GM19463 (cell line): Measurements from ENCODE around the gene FGF3.

ENCODE experiments used
- ATAC-seq: cut with Tn5 transposase; IDR thresholded peaks from one replicate; pipeline ENCODE4 v1.9.1; 2021; ENCODE audit warnings: mild to moderate bottlenecking, moderate library complexity; ENCODE audit not compliant: unreplicated experiment

Gene FGF3

DNA sequence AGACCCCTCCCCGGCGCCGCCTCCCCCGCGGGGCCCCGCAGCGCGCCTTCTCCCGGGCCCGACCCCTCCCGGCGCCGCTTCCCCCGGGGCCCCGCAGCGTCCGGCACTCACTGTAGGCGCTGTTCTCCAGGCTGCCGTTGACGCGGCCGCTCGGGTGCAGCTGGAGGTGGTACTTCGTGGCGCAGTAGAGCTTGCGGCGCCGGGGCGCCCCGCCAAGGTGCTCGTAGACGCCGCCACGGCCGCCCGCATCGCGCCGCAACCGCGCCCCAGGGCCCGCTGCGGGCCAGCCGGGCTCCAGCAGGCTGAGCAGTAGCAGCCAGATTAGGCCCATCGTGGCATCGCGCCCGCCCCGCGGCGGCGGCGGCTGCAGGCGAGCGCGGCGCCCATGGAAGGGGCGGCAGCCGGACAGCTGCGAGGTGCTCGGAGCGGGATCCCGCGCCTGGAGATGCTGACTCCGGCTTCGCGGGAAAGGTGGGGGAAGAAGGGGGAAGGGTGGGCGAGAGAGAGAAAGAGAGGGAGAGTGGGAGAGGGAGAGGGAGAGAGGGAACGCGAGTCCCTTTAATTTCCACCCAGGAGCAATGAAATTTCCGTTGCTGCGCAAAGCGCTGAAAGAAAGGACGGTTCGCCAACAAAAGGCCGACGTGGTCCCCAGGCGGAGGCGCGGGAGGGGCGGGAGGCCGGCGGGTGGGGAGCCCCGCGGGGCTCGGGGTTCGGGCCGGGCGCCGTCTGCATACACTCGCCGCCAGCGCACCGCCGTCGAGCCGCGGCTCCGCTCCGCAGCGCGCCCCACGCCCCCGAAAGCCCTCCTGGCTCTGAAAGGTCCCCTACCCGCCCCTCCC lies at the start of gene FGF3:
TSS of gene FGF3 (minus strand) at position 814 of the 839 bp plus-strand sequence. CDS start at position 331, 483 bp downstream.
- no peak for ATAC-seq

DNA sequence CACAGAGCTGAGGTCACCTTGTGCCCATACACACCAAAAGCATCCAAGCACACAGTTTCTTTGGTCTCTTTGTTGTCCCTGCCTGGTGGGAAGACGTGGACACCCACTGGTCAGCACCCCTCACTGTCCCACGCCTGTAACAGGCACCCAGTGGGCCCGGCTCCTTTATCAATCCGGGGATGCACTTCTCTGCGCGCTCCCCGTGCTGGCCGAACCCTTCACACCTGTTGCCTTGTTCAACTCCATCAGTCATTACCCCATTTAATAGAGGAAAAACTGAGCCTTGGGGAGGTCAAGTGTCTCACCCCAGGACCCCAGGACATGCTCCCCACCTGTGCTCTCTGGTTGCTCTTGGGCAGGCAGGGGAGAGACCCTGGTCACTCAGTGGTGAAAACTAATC lies 49.7 kb upstream of the FGF3 start:
- no peak for ATAC-seq

DNA sequence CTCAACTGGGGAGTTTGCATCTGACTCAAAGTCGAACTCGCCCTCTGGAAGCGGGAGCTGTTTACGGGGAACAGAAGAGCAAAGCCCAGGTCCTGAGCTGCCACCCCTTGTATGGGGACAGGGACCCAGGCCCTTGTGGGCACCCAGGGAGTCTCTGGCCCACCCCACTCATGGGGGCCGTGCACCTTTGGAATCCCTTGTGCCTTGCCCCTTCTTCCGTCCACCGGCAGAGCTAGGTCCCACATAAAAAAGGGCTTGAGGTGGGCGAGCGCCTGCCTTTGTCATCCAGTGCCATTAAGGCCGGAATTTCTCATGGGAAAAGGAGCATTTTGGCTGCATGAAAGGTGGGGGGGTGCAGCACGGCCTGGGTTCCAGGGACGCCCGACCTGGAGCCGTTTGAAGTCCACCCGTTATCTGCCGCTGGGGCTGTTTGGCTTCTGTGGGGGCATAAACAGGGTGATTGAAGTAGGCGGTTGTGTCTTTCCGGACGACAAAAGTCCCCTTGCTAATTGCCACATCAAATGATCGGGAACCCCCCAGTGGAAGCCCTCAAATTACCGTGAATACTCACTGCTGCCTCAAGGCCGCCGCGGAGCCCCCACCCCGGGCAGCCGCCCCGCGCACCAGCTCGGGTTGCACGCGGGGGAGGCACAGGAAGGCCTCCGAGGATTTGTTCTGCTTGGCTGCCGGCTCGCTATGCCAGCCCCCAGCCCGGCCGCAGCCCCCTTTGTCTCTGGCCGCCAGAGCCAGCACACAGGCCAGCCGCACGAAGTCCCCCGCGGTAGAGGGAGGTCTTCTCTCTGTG lies 49.0 kb upstream of the FGF3 start:
- no peak for ATAC-seq

DNA sequence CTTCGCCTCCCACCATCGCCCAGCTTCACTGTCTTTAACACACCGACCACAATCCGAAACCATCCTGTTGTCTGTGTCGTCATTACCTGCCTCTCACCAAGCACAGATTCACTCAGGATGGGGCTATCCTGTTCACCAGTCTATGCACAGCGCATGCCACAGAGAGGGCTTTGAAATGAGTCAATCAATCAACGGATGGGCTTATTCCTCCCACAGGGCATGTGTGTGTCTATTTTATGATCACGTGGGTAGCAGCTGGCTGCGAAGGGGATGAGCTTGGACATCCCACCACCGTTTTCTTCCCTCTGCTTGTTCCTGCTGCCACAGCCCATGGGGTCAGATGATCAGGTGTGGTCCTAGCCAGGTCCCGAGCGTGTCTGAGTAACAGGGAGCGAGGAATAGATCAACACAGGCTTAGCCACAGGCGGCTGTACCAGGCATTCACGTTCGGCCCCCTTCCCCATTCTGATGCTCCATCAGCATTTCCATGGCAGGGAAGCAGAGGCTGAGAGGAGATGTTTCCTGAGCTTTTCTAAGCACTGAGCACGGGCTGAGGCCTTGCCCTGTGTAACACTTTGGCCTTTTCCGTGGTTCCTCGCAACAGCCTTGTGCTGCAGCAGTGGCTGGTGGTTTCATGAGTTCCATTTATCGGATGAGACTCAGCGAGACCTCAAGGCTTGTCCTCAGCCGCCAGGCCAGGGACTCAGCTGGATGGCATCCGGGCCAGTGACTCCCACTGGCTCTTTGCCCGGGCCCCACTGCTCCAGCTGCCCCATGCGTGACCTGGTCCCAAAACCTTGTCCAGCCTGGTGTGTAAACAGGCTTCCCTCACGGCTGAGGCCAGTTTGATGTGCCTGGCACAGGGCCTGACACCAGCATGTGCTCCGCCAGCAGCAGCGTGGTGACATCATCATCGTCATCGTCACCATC lies 48.1 kb upstream of the FGF3 start:
- no peak for ATAC-seq

DNA sequence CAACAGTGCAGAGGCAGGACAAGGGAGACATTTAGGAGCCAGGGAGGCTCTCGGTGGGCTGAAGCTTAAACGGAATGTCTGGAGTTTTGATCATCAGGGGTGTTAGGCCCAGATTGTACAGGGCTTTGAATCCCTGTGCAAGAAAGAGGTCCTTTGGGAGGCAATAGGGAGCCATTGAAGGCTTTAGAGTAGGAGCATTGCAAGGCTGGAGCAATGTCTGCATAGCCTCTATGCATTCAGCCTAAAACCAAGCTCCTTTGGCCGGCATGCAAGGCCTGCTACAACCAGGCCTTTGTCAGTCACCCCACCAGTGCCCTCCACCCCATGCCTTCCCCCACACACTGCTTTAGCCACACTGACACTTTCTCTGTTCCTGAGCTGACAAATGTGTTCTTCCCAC lies 47.4 kb upstream of the FGF3 start:
- no peak for ATAC-seq

DNA sequence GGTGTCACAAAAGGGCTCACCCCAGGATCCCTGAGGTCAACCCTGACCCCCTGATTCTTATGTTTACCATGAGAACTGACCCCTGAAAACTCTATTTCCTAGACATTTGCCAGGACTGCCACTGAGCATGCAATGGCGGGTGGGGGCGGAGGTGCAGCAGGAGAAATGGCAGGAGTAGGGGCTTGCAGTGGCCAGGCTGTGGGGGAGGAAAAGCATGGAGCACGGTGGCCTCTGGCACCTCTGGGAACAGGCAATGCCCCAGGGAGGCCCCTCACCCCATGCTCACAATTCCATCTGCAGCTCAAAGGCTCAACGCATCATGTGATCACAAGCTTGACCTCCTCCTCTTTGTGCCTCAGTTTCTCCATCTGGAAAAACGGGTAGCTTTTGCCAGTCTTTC lies 46.5 kb upstream of the FGF3 start:
- ATAC-seq = no peak

DNA sequence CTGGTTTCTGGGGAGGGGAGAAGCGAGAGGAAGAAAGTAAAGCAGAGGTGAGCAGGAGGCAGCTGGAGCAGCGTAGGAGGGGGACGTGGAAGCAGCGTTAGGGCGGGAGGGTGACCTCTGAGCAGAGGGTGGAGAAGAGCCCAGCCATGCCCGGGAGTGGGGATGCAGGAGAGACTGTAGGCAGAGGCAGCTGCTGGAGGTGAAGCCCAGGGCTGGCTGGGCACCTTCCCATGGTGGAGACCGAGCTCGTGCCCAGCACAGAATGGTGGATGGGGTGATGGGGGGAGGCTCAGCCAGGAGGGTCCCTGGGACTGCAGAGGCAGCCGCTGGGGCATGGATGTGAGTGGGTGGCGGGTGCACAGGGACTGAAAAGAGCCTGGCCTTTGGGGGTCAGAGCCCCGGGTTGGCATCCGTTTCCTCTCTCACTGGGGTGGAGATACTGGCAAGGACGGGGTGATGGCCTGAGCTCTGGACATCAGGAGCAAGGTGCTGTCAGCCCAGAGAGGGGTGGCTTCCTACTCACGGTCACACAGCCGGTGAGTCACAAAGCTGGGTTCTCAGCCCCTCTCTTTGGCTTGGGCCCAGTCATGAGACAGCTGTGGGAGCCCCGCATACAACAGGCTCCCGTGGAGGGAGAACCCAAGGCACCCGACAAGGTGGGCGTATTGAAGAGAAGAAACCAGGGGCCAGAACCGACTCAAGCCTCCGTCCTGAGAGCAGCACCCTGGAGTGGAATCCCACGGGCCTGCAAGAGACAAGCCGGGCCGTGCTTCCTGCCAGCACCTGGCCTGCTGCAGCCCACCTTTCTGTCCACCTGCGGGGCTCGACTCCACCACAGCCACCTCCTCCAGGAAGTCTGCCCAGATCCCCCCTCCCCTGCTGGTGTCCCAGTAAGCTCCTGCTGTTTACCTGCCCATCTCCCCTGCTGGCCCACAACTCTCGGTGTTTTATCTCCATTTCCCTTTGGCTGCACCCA lies 45.8 kb upstream of the FGF3 start:
- ATAC-seq = no peak

DNA sequence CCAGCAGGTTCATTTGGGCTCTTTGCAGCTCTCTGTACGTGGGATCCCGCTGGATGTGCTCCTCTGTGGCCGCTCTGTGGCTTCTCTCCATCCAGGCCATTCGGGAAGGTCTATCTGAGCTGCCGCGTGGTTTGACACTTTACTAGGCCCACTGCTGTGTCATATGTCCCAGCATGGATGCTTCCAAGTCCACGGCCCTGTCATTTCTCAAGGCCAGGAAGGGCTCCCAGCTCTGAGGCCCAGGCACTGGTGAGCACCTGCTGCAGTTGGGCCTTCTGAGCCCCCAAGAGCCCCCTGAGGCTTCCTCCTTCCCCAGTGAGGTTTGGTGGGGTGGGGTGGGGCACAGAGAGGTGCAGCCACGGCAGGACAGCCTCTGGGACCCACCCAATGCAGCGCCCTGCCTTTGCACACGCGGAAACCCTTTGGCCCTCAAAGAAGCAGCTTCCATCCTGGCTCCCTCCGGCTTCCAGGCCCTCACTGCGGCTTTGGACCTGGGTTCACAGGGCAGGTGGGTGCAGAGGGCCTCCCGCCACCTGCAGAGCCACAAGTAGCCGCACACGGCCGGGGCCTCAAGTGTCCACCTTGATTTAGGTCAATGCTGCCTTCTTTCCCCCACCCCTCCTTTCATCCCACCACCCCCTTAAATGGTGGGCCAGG lies 44.5 kb upstream of the FGF3 start:
- no peak for ATAC-seq

DNA sequence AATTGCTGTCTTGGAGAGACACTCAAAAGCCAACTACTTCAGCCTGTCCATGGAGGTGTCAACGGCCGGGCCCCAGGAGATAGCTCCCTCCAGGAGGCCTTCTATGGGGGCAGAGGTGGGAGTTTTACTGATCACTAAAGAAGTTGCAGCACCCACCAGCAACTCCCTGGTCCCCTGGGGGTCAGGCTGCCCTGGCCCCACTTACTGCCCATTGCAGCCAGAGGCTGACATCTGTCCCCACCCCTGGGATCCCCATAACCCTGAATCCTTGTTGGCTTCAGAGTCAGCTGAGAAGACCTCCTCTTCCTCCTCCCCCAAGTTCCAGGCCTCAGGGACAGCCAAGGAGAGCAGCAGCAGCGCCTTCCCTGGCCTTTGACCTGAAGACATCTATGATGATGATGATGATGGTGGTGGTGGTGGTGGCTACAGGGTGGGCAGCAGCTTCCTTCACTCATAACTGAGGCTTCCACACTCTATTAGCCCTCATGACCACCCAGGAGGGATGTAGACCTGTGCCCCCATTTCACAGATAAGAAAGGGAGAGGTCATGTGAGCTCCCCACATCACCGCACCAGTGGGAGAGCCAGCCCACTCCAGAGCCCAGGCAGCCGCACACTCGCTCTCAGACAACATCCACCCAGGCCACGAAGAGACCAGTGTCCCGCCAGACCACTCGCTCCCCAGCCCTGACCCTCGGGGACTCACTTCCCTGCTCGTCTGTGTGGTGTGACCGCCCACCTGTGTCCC lies 43.8 kb upstream of the FGF3 start:
- ATAC-seq = no peak

DNA sequence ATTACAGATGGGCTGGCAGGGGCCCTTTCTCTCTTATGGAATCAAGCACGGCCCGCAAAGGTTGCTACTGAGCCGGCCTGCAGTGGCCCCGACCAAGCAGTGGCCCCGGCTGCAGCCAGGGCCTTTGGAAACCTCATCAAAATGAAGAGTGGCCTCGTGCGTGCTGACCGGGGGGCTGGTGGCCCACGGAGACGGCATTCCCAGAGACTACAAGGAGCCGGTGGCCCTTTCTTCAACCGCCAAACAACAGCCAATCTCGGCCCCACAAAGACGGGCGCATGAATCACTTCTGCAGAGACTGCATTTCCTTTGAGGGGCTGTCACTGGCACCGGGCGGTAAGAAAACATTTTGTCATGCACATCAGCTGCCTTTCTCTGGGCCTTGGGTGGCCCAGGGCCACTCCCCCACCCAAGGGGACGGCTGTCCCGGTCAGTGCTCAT lies 43.1 kb upstream of the FGF3 start:
- ATAC-seq = no peak

DNA sequence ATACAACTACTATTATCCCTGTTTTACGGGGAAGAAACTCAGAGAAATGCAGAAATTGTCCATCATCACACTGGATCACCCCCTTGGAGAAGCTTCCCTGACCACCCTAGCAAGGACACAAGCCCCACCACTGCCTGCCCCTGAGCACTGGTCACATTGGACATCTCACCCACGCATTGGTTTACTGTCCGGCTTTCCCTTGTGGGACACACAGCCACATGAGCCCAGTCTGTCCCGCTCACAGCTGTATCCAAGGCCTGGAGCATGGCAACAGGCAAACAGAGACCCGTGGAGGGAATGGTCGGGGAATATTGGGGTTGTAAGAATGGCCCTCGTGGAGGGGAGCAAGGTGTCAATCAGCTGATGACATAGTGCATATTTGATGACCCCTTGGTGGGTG lies 42.7 kb upstream of the FGF3 start:
- no peak for ATAC-seq

DNA sequence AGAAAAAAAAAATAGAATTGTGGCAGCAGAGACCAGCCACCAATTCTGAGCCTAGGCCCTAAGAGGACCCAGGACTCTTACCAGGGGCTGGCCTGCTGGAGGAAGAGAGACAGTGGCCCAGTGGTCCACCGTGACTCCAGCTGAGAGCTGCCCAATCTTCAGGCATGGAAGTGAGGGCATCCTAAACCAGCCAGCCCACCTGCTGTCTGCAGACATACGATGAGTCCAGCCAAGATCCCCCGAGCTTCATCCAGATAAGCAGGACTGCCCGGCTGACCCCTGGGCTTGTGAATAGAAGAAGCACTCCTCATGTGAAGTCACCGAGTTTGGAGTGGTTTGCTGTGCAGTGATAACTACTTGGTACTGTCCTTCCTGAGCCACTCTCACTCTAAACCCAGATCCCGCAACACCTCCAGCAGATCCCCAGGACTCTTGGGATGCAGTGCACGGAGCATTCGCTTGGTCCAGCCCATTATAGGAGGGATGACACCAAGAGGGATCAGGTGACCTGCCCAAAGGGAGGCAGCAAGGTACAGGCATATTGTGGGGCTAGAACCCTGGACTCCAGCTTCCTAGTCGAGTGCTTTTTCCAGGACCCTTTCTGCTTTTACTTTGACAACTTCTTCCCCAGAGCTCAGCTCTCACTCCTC lies 41.7 kb upstream of the FGF3 start:
- no peak for ATAC-seq

DNA sequence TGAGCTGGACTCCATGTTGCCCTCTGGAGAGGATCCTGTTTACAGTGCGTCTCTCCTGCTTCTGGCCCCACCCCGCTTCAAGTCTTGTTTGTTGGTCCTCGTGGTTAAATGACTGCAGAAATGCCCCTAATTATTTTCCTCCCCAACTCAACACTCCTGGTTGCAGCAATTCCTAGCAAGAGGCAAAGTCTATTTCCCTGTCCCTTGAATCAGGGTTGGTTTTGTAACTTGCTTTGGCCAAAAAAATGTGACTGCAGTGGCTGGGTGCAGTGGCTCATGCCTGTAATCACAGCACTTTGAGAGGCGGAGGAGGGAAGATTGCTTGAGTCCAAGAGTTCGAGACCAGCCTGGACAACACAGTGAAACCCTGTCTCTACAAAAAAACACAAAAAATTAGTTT lies 41.0 kb upstream of the FGF3 start:
- no peak for ATAC-seq

DNA sequence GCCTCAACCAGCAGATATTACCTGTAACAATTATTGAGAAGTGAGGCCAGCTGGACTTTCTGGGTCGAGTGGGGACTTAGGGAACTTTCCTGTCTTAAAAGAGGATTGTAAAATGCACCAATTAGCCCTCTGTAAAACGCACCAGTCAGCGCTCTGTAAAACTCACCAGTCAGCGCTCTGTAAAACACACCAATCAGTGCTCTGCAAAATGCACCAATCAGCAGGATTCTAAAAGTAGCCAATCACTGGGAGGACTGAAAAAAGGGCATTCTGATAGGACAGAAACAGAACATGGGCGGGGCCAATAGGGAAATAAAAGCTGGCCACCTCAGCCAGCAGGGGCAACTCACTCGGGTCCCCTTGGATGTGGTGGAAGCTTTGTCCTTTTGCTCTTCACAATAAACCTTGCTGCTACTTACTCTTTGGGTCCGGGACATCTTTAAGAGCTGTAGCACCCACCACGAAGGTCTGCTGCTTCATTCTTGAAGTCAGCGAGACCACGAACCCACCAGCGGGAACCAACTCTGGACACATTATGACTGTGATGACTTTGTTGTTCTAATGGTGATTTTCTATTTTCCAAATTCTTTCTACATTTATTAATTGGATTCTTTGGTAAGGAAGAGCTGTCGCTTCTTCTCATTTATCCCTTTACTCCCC lies 40.2 kb upstream of the FGF3 start:
- no peak for ATAC-seq

DNA sequence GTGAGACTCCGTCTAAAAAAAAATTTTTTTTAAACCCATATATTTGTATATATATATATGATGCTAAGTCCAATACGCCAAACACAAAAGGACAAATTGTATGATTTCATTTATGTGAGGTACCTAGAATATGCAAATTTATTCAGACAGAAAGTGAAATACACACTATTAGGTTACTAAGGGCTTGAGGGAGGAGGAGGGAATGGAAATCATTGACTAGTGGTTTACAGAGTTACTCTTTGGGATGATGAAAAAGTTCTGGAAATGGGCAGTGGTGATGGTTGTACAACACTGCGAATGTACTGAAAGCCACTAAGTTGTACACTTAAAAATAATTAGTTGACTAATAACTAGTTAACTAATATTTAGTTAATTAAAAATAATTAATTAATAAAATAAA lies 36.2 kb upstream of the FGF3 start:
- ATAC-seq = no peak

DNA sequence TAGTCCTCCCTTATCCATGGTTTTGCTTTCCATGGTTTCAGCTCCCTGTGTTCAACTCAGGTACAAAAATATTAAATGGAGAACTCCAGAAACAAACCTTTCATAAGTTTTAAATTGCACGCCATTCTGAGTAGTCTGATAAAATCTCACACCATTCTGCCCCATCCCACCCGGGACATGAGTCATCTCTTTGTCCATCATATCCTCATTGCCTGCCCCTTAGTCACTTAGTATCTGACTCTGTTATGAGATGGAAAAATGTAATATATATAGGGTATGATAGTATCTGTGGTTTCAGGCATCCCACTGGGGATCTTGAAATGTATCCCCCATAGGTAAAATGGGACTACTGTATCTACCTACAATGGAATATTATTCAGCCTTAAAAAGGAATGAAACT lies 35.5 kb upstream of the FGF3 start:
- ATAC-seq = no peak

DNA sequence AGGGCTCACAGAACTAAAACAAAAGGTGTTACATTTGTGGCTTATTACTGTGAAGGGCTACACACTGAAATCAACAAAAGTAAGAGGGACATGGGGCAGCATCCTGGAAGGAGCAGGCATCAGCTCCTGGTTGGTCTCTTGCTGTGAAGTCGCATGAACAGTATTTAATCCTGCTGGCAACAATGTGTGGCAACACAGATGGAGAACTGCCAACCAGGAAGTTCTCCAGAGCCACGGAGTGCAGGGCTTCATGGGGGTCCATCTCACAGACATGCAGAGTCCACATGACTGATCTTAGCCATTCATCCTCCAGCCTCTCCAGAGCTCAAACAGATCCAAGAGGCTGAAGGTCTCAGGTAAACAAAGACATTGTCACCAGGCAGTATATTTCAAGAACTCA lies 32.8 kb upstream of the FGF3 start:
- no peak for ATAC-seq

DNA sequence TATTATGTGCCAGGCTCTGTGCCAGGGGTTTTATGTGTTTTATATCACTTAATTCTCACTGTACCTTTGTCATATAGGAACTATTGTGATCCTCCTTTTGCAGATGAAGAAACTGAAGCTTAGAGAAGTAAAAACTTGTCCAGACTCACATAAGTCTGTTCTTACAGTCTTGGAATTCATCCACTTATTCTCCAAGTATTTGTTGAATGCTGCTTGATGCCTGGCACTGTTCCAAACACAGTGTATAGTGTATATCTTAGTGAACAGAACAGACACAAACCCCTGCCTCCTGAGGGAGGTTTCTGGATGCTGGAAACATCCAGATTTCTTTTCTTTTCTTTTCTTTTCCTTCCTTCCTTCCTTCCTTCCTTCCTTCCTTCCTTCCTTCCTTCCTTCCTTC lies 29.0 kb upstream of the FGF3 start:
- ATAC-seq = no peak
